Measurements from ENCODE around the gene SLC25A44.

SLC25A44 gene

GRCh38 chr1:156193488-156194299 lies at the start of gene SLC25A44:
Gene SLC25A44, plus strand, starts transcription at chr1:156194104. Its CDS starts 5,744 bp downstream, at chr1:156199848.
- DNase-seq, result peak; percentile 99

- DNase-seq, result no peak
Measured at GRCh38 chr1:156144742-156145141, 49.2 kb upstream of the SLC25A44 start.

- no peak for DNase-seq
Measured at GRCh38 chr1:156145650-156146019, 48.3 kb upstream of the SLC25A44 start.

GRCh38 chr1:156146020-156146768 lies 47.7 kb upstream of the SLC25A44 start:
- peak; percentile 91 for DNase-seq

- peak; percentile 72 for DNase-seq
Measured at GRCh38 chr1:156146769-156147405, 47.0 kb upstream of the SLC25A44 start.

GRCh38 chr1:156148216-156148615 lies 45.7 kb upstream of the SLC25A44 start:
- no peak for DNase-seq

- DNase-seq, result no peak
Measured at GRCh38 chr1:156149374-156150332, 44.3 kb upstream of the SLC25A44 start.

GRCh38 chr1:156150333-156151011 lies 43.4 kb upstream of the SLC25A44 start:
- DNase-seq, result no peak

- DNase-seq, result no peak
Measured at GRCh38 chr1:156151093-156151688, 42.7 kb upstream of the SLC25A44 start.

- DNase-seq, result no peak
Measured at GRCh38 chr1:156152628-156153027, 41.3 kb upstream of the SLC25A44 start.

GRCh38 chr1:156153362-156153761 lies 40.5 kb upstream of the SLC25A44 start, which contains the start of gene SEMA4A:
Gene SEMA4A, plus strand, starts transcription at chr1:156153585. Its CDS starts 994 bp downstream, at chr1:156154579.
- DNase-seq, result no peak

- peak; percentile 62 for DNase-seq
Measured at GRCh38 chr1:156154317-156154749, 39.6 kb upstream of the SLC25A44 start.

- no peak for DNase-seq
Measured at GRCh38 chr1:156155756-156156510, 38.0 kb upstream of the SLC25A44 start.

GRCh38 chr1:156157506-156157905 lies 36.4 kb upstream of the SLC25A44 start:
- no peak for DNase-seq

- DNase-seq, result no peak
Measured at GRCh38 chr1:156157966-156158365, 35.9 kb upstream of the SLC25A44 start.

GRCh38 chr1:156160000-156160742 lies 33.7 kb upstream of the SLC25A44 start:
- peak; percentile 62 for DNase-seq

- peak; percentile 95 for DNase-seq
Measured at GRCh38 chr1:156160743-156161171, 33.1 kb upstream of the SLC25A44 start.

- no peak for DNase-seq
Measured at GRCh38 chr1:156162430-156163037, 31.4 kb upstream of the SLC25A44 start.

- no peak for DNase-seq
Measured at GRCh38 chr1:156163712-156164111, 30.2 kb upstream of the SLC25A44 start.
